Frontal cortex (tissue), 4 donors: ENCODE results near the gene GDPD3. TPM values are rescaled to one million over a fixed set of nuclear protein-coding genes. Genes with fewer than 3 reads are reported as not detected.
A peak's percentile ranks its signal among the peaks of the same experiment; 100 is the strongest.

ENCODE experiments used
- DNase-seq, 2 donors: peaks; one replicate each; pipeline ENCODE4 v3.0.0; 2012; ENCODE audit warnings: low spot score in 2 of 2
- FAIRE-seq: peaks from 2 replicates; lab custom pipeline; 2012; peaks lifted over from hg19 to GRCh38; lab: Jason Lieb, UNC
- total RNA-seq: library from RNA; depleted of rRNA; stranded (reverse); fragments of >200 nt; gene quantifications from one replicate; pipeline ENCODE4 v1.2.3, GENCODE V29; 2014
- donor health status: control.
- donor health status: control.
- donor health status: control.

The GDPD3 gene
- 1.2 TPM for total RNA-seq

- DNase-seq (no peak), FAIRE-seq (no peak)
Observed at GRCh38 chr16:30113031-30113710, at the start of gene GDPD3. GDPD3 (minus strand) TSS chr16:30113537; CDS start chr16:30113478, 59 bp downstream.

- FAIRE-seq (no peak), DNase-seq (no peak)
Observed at GRCh38 chr16:30157214-30157613, 43.9 kb upstream of the GDPD3 start.

GRCh38 chr16:30155188-30155587 is 41.9 kb upstream of the GDPD3 start:
- FAIRE-seq: no peak
- DNase-seq: no peak

GRCh38 chr16:30152517-30152916 is 39.2 kb upstream of the GDPD3 start:
- FAIRE-seq (no peak), DNase-seq (no peak)

- FAIRE-seq: no peak
- DNase-seq: no peak
Observed at GRCh38 chr16:30151091-30151490, 37.8 kb upstream of the GDPD3 start.

- DNase-seq: no peak
Observed at GRCh38 chr16:30149250-30149930, 36.1 kb upstream of the GDPD3 start.

GRCh38 chr16:30147843-30148510 is 34.6 kb upstream of the GDPD3 start:
- FAIRE-seq: no peak
- DNase-seq: no peak

More at GRCh38 chr16:30149250-30149930, 36.1 kb upstream of the GDPD3 start:
- FAIRE-seq: no peak

- FAIRE-seq (no peak), DNase-seq (no peak)
Observed at GRCh38 chr16:30145657-30146056, 32.3 kb upstream of the GDPD3 start.

GRCh38 chr16:30144917-30145316 is 31.6 kb upstream of the GDPD3 start:
- peak; percentile 98 for FAIRE-seq

GRCh38 chr16:30144017-30144416 is 30.7 kb upstream of the GDPD3 start:
- no peak for FAIRE-seq
- DNase-seq: no peak

More at GRCh38 chr16:30144917-30145316, 31.6 kb upstream of the GDPD3 start:
- no peak for DNase-seq

GRCh38 chr16:30143347-30143702 is 30.0 kb upstream of the GDPD3 start:
- FAIRE-seq (no peak), DNase-seq (no peak)

- DNase-seq (no peak), FAIRE-seq (no peak)
Observed at GRCh38 chr16:30142672-30143346, 29.5 kb upstream of the GDPD3 start.

GRCh38 chr16:30141750-30142149 is 28.4 kb upstream of the GDPD3 start:
- FAIRE-seq: no peak
- no peak for DNase-seq

- no peak for FAIRE-seq
- DNase-seq: no peak
Observed at GRCh38 chr16:30139583-30140481, 26.5 kb upstream of the GDPD3 start.

GRCh38 chr16:30137897-30138296 is 24.6 kb upstream of the GDPD3 start:
- DNase-seq: no peak
- FAIRE-seq: no peak

GRCh38 chr16:30136971-30137605 is 23.8 kb upstream of the GDPD3 start:
- no peak for FAIRE-seq
- DNase-seq: no peak

GRCh38 chr16:30132591-30132990 is 19.3 kb upstream of the GDPD3 start:
- FAIRE-seq (no peak), DNase-seq (no peak)

GRCh38 chr16:30131869-30132475 is 18.6 kb upstream of the GDPD3 start:
- no peak for DNase-seq

GRCh38 chr16:30127993-30128392 is 14.7 kb upstream of the GDPD3 start:
- DNase-seq (no peak), FAIRE-seq (no peak)

More at GRCh38 chr16:30131869-30132475, 18.6 kb upstream of the GDPD3 start:
- FAIRE-seq: no peak
